ENCODE results near the gene C9orf153.

DNA sequence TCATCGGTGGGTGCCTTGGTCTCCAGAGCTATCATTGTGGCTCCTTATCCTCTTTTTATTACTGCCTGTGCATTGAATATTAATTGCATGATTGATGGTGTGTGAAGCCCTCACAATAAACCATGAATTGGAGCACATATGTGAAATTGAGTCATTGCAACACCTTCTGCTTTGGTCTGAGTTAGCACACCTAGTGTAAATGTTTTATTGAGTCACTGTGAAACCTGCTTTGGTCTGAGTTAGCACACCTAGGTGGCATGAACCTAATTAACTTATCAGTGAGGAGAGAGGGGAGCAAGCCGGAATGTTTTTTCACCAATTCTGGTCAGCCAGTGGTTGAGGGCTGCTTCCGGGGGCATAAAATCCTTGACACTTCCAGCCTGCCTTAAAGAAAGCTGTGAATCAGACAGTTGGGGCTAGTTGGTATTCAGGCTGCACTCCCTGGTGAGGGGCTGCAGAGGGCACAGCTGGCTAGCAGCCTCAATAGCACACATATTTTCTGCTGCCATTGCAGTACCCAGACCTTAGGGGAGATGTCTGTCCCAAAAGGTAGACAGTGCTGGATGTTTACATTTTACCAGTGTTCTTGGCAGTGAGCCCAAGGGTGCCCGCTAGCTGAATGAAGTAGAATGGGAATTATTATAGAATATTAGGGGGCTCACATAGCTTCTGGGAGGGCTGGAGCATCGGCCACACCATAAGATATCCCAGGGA, 83.6 kb downstream of the C9orf153 start:
- TF ChIP-seq, protein P1, sequence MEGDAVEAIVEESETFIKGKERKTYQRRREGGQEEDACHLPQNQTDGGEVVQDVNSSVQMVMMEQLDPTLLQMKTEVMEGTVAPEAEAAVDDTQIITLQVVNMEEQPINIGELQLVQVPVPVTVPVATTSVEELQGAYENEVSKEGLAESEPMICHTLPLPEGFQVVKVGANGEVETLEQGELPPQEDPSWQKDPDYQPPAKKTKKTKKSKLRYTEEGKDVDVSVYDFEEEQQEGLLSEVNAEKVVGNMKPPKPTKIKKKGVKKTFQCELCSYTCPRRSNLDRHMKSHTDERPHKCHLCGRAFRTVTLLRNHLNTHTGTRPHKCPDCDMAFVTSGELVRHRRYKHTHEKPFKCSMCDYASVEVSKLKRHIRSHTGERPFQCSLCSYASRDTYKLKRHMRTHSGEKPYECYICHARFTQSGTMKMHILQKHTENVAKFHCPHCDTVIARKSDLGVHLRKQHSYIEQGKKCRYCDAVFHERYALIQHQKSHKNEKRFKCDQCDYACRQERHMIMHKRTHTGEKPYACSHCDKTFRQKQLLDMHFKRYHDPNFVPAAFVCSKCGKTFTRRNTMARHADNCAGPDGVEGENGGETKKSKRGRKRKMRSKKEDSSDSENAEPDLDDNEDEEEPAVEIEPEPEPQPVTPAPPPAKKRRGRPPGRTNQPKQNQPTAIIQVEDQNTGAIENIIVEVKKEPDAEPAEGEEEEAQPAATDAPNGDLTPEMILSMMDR (IDR thresholded peaks at IDR 0.05): no peak
- TF ChIP-seq POLR2A (IDR thresholded peaks at IDR 0.05): no peak
